Erythroblast (primary cell): ENCODE data around the gene CACNA1S.

Experiments
- GATA1 ChIP-seq: IDR thresholded peaks from 2 replicates; pipeline ENCODE4 v1.6.1; 2011; ENCODE audit warnings: low read depth, mild to moderate bottlenecking, control low read depth, low read length, moderate library complexity
- POLR2A ChIP-seq: IDR thresholded peaks from 2 replicates; pipeline ENCODE4 v1.6.1; 2011; ENCODE audit warnings: mild to moderate bottlenecking, low read length

- no peak for TF ChIP-seq POLR2A
- TF ChIP-seq GATA1, result no peak
Observed at GRCh38 chr1:201064806-201065205, 47.4 kb downstream of the CACNA1S start.
